ENCODE measurements around the gene PCCA. TPM values are rescaled to one million over a fixed set of nuclear protein-coding genes. Genes with fewer than 3 reads are reported as not detected.

Gene PCCA
- total and polyA plus RNA-seq, 2 donors (not counting 3 experiments of a cell fraction or from before 2014, with no cell fraction given) = 5.7 to 20.2 TPM

GRCh38 chr13:100160450-100160849, 71.6 kb downstream of the PCCA start:
- Histone ChIP-seq H3K79me2 (ENCODE audit: control insufficient read depth, insufficient read depth, low read length) (no peaks in the 10 kb centered on the region), H3K4me2 (ENCODE audit: insufficient read depth, low read length) (no peak overlapping the region), H3K9ac (replicated peaks; ENCODE audit: extremely low read depth, insufficient read depth, low read length) (no peak overlapping the region), H3K9me3 (replicated peaks; ENCODE audit: control insufficient read depth, insufficient read depth, low read length) (no peaks in the 10 kb centered on the region), H3K4me1 (ENCODE audit: control insufficient read depth, extremely low read depth, insufficient read depth, low read length) (no peaks in the 10 kb centered on the region), H3K9me1 (replicated peaks; ENCODE audit: control insufficient read depth, extremely low read depth, insufficient read depth, low read length) (no peaks in the 10 kb centered on the region), H4K20me1 (replicated peaks; ENCODE audit: control insufficient read depth, extremely low read depth, insufficient read depth, low read length) (no peaks in the 10 kb centered on the region), H3K36me3 (ENCODE audit: control insufficient read depth in 2 of 2, extremely low read depth in 1 of 2, insufficient read depth in 2 of 2, low read length in 2 of 2) (no peaks in the 10 kb centered on the region), H3K27me3 (ENCODE audit: control insufficient read depth in 2 of 2, insufficient read depth in 2 of 2, low read length in 2 of 2) (no peaks in the 10 kb centered on the region), H2AFZ (ENCODE audit: low read depth, low read length) (no peak overlapping the region), H3K27ac (ENCODE audit: insufficient read depth, low read depth, low read length) (no peak overlapping the region), H3K4me3 (replicated peaks in 1 of 3; ENCODE audit: insufficient read depth in 1 of 3, low read depth in 1 of 3, low read length in 3 of 3) (no peak overlapping the region)
- no TSS peak for BruUV-seq (replicated peaks)
- DNase-seq (ENCODE audit: low read depth, low spot score) = no peak
- CTCF ChIA-PET = interaction anchor here (0.7 to 1.0 kb wide), 3 partner anchors 14 to 148 kb away, joined by 3 to 4 read pairs (median 3); no protein-coding TSS in a partner anchor
- POLR2A ChIA-PET = no interaction called here
- dilution Hi-C loops (cut with MboI; ENCODE audit: extremely low pct_ligation_motif_present, low sequenced_read_pairs) = no loop called here
- TF ChIP-seq MAX (IDR thresholded peaks at IDR 0.05; ENCODE audit: insufficient read depth, insufficient read length) (no peak), FOS (IDR thresholded peaks at IDR 0.05; ENCODE audit: borderline replicate concordance, insufficient read depth, low read length) (no peak), GATA2 (IDR thresholded peaks at IDR 0.05; ENCODE audit: insufficient read depth, insufficient read length, low read depth, low read length) (no peak), POLR2AphosphoS5 (IDR thresholded peaks at IDR 0.05; ENCODE audit: insufficient read depth, low read depth, low read length) (no peak), EZH2 (IDR thresholded peaks at IDR 0.05; ENCODE audit: borderline replicate concordance, low read depth, low read length, severe bottlenecking) (no peak), JUN (IDR thresholded peaks at IDR 0.05; ENCODE audit: borderline replicate concordance, insufficient read depth, insufficient read length, low read depth) (no peak), POLR2A (IDR thresholded peaks at IDR 0.05; ENCODE audit: low read depth, low read length) (no peak), MYC (IDR thresholded peaks at IDR 0.05; ENCODE audit: low read depth, low read length) (no peak), CTCF (IDR thresholded peaks at IDR 0.05; ENCODE audit: extremely low read depth in 1 of 2, insufficient read depth in 1 of 2, low read depth in 1 of 2, low read length in 2 of 2) (no peak)
- no peak for FAIRE-seq
- intact Hi-C loops (cut with micrococcal nuclease) = loop anchor here (2.0 kb wide), 1 partner anchor 16 kb away; no protein-coding TSS in a partner anchor
